SK-N-SH treated with all-trans-retinoic acid at 6 μM for 48 hours (cell line): Measurements from ENCODE around the gene SLK.

Experiments used
- ATAC-seq: fragments of 200-7000 bp; cut with Tn5 transposase; 3 replicates; pipeline ENCODE4 v1.9.1; 2020; ENCODE audit warnings: mild to moderate bottlenecking, moderate library complexity
- ARNTL ChIP-seq: fragments of 450-650 bp; formaldehyde crosslinking; IDR thresholded peaks from 2 replicates; pipeline ENCODE4 v1.5.0; 2020; ENCODE audit warnings: low read depth, mild to moderate bottlenecking, moderate library complexity, borderline replicate concordance
- BACH2 ChIP-seq: fragments of 250-450 bp; sonication (Bioruptor Pico); IDR thresholded peaks from 2 replicates; pipeline ENCODE4 v1.9.0; 2021; ENCODE audit warnings: mild to moderate bottlenecking, borderline replicate concordance
- CREB5 ChIP-seq: fragments of 250-450 bp; sonication (Bioruptor Pico); IDR thresholded peaks from 2 replicates; pipeline ENCODE4 v1.5.1; 2020; ENCODE audit warnings: low read depth, mild to moderate bottlenecking, moderate library complexity
- CSDC2 ChIP-seq: fragments of 250-450 bp; sonication (Bioruptor Pico); IDR thresholded peaks from 2 replicates; pipeline ENCODE4 v1.5.0; 2020; ENCODE audit warnings: mild to moderate bottlenecking, moderate library complexity
- CSRNP3 ChIP-seq: fragments of 250-450 bp; sonication (Bioruptor Pico); IDR thresholded peaks from 2 replicates; pipeline ENCODE4 v1.5.1; 2021; ENCODE audit warnings: mild to moderate bottlenecking, moderate library complexity
- GLIS3 ChIP-seq: fragments of 250-450 bp; sonication (Bioruptor Pico); IDR thresholded peaks from 2 replicates; pipeline ENCODE4 v1.5.0; 2020; ENCODE audit warnings: mild to moderate bottlenecking, moderate library complexity
- ISL1 ChIP-seq: fragments of 250-450 bp; sonication (Bioruptor Pico); IDR thresholded peaks from 2 replicates; pipeline ENCODE4 v2.1.2; 2022; ENCODE audit warnings: mild to moderate bottlenecking, moderate library complexity
- OSR1 ChIP-seq: fragments of 250-450 bp; sonication (Bioruptor Pico); IDR thresholded peaks from 2 replicates; pipeline ENCODE4 v1.8.0; 2022; ENCODE audit warnings: moderate library complexity, mild to moderate bottlenecking, inconsistent platforms
- PATZ1 ChIP-seq: fragments of 250-450 bp; sonication (Bioruptor Pico); IDR thresholded peaks from 2 replicates; pipeline ENCODE4 v1.8.0; 2020; ENCODE audit warnings: mild to moderate bottlenecking, moderate library complexity, borderline replicate concordance
- POU6F1 ChIP-seq: fragments of 250-450 bp; sonication (Bioruptor Pico); IDR thresholded peaks from 2 replicates; pipeline ENCODE4 v1.8.0; 2021; ENCODE audit warnings: low read depth, mild to moderate bottlenecking, moderate library complexity, borderline replicate concordance
- PPARA ChIP-seq: fragments of 250-450 bp; sonication (Bioruptor Pico); IDR thresholded peaks from 2 replicates; pipeline ENCODE4 v1.5.0; 2020; ENCODE audit warnings: mild to moderate bottlenecking, borderline replicate concordance
- RARB ChIP-seq: fragments of 250-450 bp; sonication (Bioruptor Pico); IDR thresholded peaks from 2 replicates; pipeline ENCODE4 v1.8.0; 2021; ENCODE audit warnings: mild to moderate bottlenecking, moderate library complexity
- TCF4 ChIP-seq: fragments of 250-450 bp; sonication (Bioruptor Pico); IDR thresholded peaks from 2 replicates; pipeline ENCODE4 v1.8.0; 2021; ENCODE audit warnings: mild to moderate bottlenecking, moderate library complexity, borderline replicate concordance
- TOX ChIP-seq: fragments of 250-450 bp; sonication (Bioruptor Pico); IDR thresholded peaks from 2 replicates; pipeline ENCODE4 v1.8.0; 2021; ENCODE audit warnings: mild to moderate bottlenecking, moderate library complexity, borderline replicate concordance
- TSHZ2 ChIP-seq: fragments of 250-450 bp; sonication (Bioruptor Pico); IDR thresholded peaks from 2 replicates; pipeline ENCODE4 v1.5.0; 2020; ENCODE audit warnings: mild to moderate bottlenecking, moderate library complexity
- ZC3H10 ChIP-seq: fragments of 250-450 bp; sonication (Bioruptor Pico); IDR thresholded peaks from 2 replicates; pipeline ENCODE4 v1.5.1; 2021; ENCODE audit warnings: mild to moderate bottlenecking, moderate library complexity
- ZFP3 ChIP-seq: fragments of 250-450 bp; sonication (Bioruptor Pico); IDR thresholded peaks from 2 replicates; pipeline ENCODE4 v1.5.0; 2020; ENCODE audit warnings: mild to moderate bottlenecking, moderate library complexity
- ZFP30 ChIP-seq: fragments of 450-650 bp; formaldehyde crosslinking; IDR thresholded peaks from 2 replicates; pipeline ENCODE4 v1.5.0; 2022; ENCODE audit warnings: mild to moderate bottlenecking, moderate library complexity
- ZNF565 ChIP-seq: fragments of 450-650 bp; formaldehyde crosslinking; conservative IDR thresholded peaks from 2 replicates; pipeline ENCODE4 v1.5.0; 2020; ENCODE audit warnings: low read depth, mild to moderate bottlenecking, moderate library complexity
- ZNF70 ChIP-seq: fragments of 450-650 bp; formaldehyde crosslinking; IDR thresholded peaks from 2 replicates; pipeline ENCODE4 v1.5.0; 2020; ENCODE audit warnings: mild to moderate bottlenecking, moderate library complexity
- ZNF8 ChIP-seq: fragments of 450-650 bp; formaldehyde crosslinking; IDR thresholded peaks from 2 replicates; pipeline ENCODE4 v1.5.0; 2020; ENCODE audit warnings: mild to moderate bottlenecking, moderate library complexity

SLK gene

GRCh38 chr10:103960103-103960502 is 6.8 kb upstream of the SLK start:
- ATAC-seq: no peak
- no peak for TF ChIP-seq POU6F1
- no peak for TF ChIP-seq ZFP3 (CRISPR knock-in tag)
- no peak for TF ChIP-seq TOX
- no peak for TF ChIP-seq CREB5 (CRISPR knock-in tag)
- no peak for TF ChIP-seq TCF4 (CRISPR knock-in tag)
- no peak for TF ChIP-seq ZNF8 (CRISPR knock-in tag)
- no peak for TF ChIP-seq ZC3H10 (CRISPR knock-in tag)
- no peak for TF ChIP-seq CSDC2 (CRISPR knock-in tag)
- no peak for TF ChIP-seq BACH2 (CRISPR knock-in tag)
- no peak for TF ChIP-seq PATZ1 (CRISPR knock-in tag)
- no peak for TF ChIP-seq ARNTL (CRISPR knock-in tag)
- no peak for TF ChIP-seq RARB (CRISPR knock-in tag)
- TF ChIP-seq CSRNP3: no peak
- no peak for TF ChIP-seq PPARA (CRISPR knock-in tag)
- no peak for TF ChIP-seq ISL1 (CRISPR knock-in tag)
- TF ChIP-seq ZFP30 (CRISPR knock-in tag): no peak
- TF ChIP-seq TSHZ2 (CRISPR knock-in tag): no peak
- no peak for TF ChIP-seq GLIS3 (CRISPR knock-in tag)
- TF ChIP-seq ZNF565 (CRISPR knock-in tag): no peak
- no peak for TF ChIP-seq ZNF70 (CRISPR knock-in tag)
- TF ChIP-seq, all 23 proteins: peak for 0

- TF ChIP-seq CSRNP3: no peak
- no peak for TF ChIP-seq ARNTL (CRISPR knock-in tag)
- TF ChIP-seq TCF4 (CRISPR knock-in tag): no peak
- TF ChIP-seq PATZ1 (CRISPR knock-in tag): no peak
- no peak for TF ChIP-seq GLIS3 (CRISPR knock-in tag)
- no peak for TF ChIP-seq ZNF565 (CRISPR knock-in tag)
- no peak for TF ChIP-seq OSR1 (CRISPR knock-in tag)
- TF ChIP-seq RARB (CRISPR knock-in tag): no peak
- no peak for TF ChIP-seq POU6F1
- TF ChIP-seq CSDC2 (CRISPR knock-in tag): no peak
- TF ChIP-seq ZC3H10 (CRISPR knock-in tag): no peak
- TF ChIP-seq ISL1 (CRISPR knock-in tag): no peak
- TF ChIP-seq ZFP3 (CRISPR knock-in tag): no peak
- TF ChIP-seq CREB5 (CRISPR knock-in tag): no peak
- peak; percentile 37 for ATAC-seq
Measured at GRCh38 chr10:103967448-103968071, 620 bp downstream of the SLK start.
